ENCODE measurements around the gene ZNF687.

ZNF687 gene

DNA sequence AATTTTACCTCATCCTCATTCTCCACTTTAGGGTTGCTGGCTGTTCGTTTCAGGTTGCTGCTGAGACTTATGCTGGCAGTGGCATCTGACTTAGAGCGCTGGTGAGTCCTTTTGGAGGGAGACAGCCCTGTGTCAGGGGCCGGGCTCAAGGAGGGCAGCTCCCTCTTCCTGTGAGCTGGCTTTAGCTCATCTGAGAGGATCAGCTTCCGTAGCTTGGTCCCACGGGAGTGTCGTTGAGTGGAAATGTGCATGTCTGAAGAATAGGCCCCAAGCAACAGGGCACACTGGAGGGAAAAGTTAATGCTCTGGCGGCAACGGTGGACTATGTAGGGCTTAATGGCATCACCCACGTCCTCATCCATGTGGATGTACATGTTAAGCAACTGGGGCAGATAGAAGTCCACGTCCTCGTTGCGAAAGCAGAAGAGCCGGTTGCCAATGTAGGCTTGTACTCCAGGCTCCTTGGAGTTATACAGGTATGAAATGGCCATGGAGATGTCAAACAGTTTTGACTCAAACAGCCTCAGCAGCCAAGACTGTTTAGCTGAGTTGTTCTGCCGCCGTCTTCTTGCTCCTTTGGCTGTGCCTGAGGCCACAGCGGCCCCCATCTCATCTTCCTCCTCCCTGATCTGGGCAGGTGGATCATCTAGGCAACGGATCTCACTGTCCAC is 33.6 kb downstream of the ZNF687 start:
- H3K27ac ChIP-seq: no peak overlapping the region
- TF ChIP-seq, protein P1, sequence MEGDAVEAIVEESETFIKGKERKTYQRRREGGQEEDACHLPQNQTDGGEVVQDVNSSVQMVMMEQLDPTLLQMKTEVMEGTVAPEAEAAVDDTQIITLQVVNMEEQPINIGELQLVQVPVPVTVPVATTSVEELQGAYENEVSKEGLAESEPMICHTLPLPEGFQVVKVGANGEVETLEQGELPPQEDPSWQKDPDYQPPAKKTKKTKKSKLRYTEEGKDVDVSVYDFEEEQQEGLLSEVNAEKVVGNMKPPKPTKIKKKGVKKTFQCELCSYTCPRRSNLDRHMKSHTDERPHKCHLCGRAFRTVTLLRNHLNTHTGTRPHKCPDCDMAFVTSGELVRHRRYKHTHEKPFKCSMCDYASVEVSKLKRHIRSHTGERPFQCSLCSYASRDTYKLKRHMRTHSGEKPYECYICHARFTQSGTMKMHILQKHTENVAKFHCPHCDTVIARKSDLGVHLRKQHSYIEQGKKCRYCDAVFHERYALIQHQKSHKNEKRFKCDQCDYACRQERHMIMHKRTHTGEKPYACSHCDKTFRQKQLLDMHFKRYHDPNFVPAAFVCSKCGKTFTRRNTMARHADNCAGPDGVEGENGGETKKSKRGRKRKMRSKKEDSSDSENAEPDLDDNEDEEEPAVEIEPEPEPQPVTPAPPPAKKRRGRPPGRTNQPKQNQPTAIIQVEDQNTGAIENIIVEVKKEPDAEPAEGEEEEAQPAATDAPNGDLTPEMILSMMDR (conservative IDR thresholded peaks at IDR 0.05): no peak

- no peak overlapping the region for H3K27ac ChIP-seq
- TF ChIP-seq, protein P1 (conservative IDR thresholded peaks at IDR 0.05): no peak
Observed at GRCh38 chr1:151318975-151319374, 36.9 kb downstream of the ZNF687 start.

GRCh38 chr1:151324390-151324930 is 42.4 kb downstream of the ZNF687 start:
- TF ChIP-seq, protein P1 (conservative IDR thresholded peaks at IDR 0.05): no peak
- no peak overlapping the region for H3K27ac ChIP-seq

GRCh38 chr1:151325231-151325630 is 43.1 kb downstream of the ZNF687 start:
- TF ChIP-seq, protein P1 (conservative IDR thresholded peaks at IDR 0.05): no peak
- H3K27ac ChIP-seq: peak overlapping the region; percentile 98; the same call in 1 of the 2 replicates

- peak overlapping the region; percentile 98; the same call in 1 of the 2 replicates for H3K27ac ChIP-seq
- TF ChIP-seq, protein P1 (conservative IDR thresholded peaks at IDR 0.05): no peak
Observed at GRCh38 chr1:151325646-151326429, 43.7 kb downstream of the ZNF687 start.

GRCh38 chr1:151326619-151327222 is 44.6 kb downstream of the ZNF687 start:
- TF ChIP-seq, protein P1 (conservative IDR thresholded peaks at IDR 0.05): no peak
- peak overlapping the region; percentile 98 for H3K27ac ChIP-seq

Measured in VCaP (cell line).